Activated effector memory CD4-positive, alpha-beta T cell treated with Interleukin-2 at 50 U/mL for 16 hours (primary cell): ENCODE measurements around the gene PTPN6.

Source experiments
- DNase-seq: peaks from one replicate; pipeline ENCODE4 v3.0.0-alpha.2; 2020

PTPN6 gene

DNA sequence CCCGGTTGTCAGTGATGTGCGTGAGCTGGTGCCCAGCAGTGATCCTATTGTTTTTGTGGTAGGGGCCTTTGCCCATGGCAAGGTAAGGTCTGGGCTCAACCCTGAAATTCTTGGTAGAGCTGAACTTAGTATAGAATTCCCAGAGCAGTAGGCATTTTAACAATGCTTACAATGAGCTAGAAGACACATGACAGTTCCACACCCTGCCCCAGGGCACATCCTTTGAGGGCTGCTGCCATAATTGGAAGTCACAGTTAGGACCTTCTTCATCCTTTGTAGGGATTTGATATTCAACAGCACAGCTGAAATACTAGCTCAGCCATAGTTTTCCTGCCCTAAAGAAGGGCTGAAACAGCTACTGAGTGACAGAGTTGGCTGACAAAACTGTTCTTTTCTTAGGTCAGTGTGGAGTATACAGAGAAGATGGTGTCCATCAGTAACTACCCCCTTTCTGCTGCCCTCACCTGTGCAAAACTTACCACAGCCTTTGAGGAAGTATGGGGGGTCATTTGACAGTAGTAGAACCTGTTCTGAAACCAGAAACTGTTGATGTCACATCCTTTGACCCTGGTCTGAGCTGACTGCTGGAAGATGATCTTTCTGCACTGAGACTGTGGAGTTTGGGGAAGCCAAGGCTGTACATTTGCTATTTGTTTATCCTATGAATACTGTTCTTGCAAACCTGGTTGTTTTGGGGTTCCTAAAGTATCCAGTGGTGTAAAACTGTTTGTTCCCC, 24.3 kb downstream of the PTPN6 start:
- no peak for DNase-seq

DNA sequence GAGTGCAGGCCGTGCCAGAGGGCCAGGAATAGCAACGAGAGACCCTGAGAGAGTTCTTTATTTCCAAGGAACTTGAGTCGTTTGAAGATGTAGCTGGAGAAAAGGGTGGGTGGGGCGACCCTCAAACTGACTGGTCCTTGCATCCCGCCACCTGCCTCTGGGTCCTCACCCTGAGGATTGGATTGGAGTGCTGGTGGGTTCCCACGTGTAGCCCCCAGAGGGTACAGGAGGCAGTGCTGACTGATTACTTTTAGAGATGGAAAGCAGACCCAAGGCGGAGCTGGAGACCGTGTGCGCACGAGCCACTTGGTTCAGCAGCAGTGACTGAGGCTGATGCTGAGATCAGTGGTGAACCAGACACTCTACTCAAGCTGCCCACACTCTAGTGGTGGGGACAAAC, 26.5 kb downstream of the PTPN6 start:
- no peak for DNase-seq

DNA sequence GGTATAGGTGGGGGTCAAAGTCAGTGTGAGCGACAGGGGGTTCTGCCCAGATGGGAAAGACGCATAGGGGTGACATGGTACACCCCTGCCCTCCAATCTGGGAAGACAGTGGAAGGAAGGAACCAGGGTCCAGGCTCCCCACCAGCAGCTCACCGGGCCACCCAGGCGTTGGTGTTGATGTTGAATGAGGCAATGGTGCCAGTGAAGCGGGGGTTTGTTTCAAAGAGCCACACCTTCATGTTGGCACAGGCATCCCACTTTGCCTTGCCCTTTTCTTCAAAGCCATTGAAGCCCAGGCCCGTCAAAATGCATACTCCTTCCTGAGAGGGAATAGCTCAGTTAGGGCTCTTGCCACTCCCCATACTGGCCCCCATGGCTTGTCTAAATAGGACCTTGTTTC, 27.0 kb downstream of the PTPN6 start:
- DNase-seq = no peak

DNA sequence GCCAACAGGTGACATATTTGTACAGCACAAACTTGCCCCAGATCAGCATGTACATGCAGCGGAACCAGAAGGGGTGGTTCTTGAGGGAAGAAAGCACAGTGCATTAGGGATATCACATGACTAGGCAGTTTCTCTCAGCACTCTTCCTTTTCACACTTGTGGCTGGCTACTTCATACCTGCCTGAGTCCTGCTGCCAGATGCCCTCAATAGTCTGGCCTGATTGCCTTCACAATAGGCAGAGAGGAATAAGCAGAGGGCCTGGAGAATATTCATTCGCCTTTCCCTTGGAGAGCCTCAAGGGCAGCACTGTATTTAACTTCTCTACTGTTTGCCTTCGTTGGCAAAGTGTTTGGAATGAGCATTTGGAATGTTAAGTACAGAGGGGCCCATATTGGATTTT, 27.5 kb downstream of the PTPN6 start:
- DNase-seq = no peak

DNA sequence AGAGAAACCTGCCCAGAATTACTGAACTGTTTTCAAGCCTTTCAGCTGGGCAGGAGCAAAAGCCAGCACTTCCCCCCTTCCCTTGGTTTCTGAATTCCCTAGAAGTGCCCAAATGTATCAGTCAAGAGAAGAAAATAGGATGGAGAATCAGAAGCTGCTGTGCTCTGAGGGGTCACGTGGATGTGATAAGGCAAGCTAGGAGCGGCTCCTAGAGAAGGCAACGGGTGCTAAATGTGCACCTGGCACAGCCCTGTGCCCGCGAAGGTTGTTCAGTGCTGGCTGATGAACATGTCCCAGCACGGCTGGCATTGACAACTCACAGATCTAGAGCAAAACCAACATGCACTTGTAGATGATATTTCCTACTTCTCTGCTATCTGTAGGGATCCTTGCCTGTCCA, 27.9 kb downstream of the PTPN6 start:
- DNase-seq = no peak

DNA sequence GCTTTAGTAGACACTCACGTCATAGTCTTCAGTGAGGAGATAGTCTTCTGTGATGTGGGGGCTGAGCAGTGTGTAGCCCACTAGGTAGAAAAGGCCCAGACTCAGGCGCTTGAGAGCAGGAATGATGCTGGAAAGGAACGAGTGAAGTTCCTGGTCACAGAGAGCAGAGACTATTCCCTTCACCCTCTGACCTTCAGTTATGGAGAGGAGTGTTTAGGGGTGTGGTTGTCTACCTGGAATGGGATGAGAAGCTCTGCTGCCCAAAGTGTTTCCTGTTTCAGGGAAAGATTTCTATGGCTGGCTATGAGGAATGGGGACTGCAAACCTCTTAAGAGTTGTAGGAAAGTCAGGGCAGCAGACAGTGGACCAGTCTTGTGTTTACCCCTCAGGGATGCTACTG, 28.3 kb downstream of the PTPN6 start:
- DNase-seq = no peak

DNA sequence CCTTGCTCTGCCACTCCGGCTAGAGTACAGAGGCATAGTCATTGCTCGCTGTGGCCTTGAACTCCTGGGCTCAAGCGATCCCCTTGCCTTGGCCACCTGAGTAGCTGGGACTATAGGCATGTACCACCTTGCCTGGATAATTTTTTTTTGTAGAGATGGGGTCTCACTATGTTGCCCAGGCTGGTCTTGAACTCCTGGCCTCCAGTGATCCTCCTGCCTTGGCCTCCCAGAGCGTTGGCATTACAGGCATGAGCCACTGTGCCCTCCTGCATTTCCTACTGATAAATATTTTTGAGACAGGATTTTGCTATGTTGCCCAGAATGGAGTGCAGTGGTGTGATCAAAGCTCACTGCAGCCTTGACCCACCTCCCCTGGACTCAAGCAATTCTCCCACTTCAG, 28.9 kb downstream of the PTPN6 start:
- DNase-seq = no peak

DNA sequence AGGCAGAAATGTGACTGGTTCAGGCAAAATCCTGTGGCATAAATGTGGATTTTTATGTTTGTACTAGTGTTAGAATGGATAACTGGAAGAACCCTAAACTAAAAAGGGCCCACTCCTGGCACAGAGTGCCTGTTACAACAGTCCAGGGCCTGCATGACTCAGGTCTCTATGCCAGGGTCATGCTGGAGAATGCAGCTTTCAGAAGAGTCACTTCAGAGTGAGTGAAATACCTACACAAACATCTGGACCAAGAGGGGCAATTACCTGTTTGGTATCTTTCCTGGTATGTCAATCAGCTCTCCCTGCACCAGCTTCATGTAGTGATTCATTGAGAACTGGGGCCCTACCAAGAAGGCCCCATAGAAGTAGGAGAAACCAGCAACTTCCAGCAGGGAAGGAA, 29.6 kb downstream of the PTPN6 start:
- DNase-seq = no peak

DNA sequence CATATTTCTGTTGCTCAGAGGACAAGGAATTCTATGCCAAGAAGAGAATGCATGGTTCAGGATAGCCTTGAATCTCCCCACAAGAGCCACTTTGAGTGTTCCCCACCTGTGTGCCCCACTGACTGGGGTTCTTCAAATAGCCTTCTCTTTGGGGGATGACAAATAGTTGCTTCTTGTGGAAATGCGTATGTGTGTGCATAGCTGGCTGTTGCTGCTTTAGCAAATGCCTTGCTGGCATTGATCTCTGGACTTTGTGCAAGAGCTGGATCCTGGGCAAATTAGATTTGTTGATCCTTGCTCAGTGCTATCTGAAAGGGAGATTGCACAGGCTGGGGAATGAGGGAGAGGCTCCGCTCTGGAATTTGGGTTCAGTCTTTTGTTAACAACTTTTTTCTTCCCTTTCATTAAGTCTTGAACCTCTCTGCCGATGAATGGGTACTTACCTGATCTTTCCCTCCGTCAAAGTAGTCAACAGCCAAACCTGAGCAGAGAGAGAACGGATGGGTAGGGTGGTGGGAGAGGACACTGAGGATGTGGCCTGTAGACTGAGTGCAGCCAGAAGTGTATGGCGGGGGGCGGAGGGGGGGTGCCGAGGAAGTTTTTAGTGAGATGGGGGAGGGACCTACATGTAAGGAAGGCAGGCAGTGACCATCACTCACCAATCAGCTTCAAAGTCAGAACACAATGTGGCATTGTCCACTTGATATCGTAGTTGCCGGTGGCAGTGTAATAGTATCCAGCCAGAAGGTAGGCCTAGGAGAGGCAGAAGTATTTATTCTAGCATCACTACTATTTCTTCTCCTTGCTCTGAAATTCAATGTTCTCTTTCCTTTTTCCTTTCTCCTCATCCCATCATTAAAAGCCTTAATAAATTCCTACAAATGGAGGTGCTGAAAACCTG, 30.2 kb downstream of the PTPN6 start:
- no peak for DNase-seq

DNA sequence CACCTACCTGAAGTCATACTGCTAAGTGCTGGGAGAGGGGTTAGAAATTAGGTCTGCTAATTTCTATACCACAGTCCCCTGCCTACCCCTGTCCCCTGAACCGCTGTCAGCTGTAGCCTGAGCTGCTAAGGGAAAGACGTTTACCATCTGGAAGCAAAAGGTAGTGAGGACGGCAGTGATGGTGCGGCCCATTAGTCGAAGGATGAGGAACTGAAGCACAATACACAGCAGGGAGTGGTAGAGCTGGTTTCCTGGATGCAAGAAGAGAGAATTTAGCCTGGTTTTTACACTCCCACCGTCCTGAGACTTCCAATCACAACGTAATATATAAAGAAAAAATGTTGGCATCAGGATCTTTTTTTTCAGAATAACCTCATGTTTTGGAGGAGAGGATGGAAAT, 31.4 kb downstream of the PTPN6 start:
- no peak for DNase-seq

DNA sequence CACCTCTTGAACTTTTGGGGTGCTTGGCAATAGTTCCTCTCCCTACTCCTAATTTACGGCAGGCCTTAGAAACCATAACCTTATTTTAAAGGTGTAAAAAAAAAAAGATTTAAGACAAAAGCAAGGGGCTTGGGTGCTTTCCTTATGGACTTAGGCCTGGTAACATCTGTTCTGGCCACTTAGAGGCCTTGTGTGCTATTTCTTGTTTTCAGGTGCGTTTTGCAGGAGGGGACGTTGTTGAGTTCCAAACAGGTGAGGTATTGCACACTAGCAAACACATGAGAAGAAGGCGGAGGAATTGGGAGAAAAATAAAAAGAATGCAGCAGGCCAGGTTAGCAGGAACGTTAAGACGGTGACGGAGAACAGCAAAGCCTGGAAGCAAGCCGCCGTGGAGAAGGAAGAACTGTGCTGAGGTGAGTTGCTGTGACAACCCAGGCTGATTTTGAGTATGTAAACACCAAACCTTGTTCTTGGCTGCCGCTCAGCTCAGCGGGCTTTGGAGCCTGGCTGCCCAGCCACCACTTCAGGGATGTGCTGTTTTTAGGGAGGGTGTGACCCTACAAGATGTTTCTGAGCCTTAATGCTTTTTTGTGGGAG, 36.9 kb downstream of the PTPN6 start:
- no peak for DNase-seq

DNA sequence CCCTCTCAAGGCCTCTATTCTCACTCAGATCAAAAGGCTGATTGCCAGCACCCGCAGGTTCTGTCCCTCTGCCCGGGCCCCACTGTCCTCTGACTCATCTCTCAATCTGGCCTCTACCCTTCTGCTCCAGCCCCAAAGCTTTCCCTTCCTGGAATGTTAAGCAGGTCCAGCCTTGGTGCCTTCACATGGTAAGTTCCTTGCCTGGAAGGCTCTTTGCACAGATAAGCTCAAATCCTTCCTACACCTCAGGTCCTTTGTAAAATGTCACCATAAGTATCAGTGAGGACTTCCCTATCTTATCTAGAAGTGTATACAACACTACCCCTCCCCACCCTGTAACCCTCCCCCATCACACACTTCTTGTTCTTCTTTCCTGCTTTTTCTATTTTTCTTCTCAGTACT, 44.9 kb downstream of the PTPN6 start:
- DNase-seq = no peak

DNA sequence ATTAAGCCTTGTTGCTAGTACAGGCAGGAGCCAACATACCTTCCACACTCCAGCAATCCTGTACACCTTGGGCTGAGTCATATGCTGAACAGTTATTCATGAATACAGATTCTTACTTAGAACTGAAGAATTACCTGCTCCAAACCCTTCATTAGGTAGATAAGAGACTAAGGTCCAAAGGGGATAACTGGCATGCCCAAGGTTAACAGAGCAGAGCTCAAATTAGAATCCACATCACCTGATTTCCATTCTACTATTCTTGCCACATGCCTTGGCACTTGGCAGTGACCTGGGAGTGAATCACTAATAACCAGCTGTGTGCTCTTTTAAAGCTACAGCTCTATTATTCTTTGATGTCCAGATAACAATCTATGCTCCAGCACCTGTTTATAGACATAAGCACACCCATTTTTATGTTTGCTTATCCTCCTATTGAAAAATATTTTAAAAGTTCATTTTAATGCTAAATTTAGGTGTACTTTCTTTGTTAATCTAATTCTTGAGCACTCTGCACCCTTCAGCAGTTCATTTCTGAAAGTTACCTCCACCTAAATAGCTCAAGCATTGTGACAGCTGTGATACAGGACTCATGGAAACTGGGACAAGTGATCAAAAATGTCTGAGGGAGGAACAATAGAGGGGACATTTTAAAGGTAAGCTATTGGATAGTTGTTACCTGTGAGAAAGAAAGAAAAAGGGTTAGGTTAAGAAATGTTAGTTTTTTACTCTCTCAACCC, 47.7 kb downstream of the PTPN6 start:
- no peak for DNase-seq

DNA sequence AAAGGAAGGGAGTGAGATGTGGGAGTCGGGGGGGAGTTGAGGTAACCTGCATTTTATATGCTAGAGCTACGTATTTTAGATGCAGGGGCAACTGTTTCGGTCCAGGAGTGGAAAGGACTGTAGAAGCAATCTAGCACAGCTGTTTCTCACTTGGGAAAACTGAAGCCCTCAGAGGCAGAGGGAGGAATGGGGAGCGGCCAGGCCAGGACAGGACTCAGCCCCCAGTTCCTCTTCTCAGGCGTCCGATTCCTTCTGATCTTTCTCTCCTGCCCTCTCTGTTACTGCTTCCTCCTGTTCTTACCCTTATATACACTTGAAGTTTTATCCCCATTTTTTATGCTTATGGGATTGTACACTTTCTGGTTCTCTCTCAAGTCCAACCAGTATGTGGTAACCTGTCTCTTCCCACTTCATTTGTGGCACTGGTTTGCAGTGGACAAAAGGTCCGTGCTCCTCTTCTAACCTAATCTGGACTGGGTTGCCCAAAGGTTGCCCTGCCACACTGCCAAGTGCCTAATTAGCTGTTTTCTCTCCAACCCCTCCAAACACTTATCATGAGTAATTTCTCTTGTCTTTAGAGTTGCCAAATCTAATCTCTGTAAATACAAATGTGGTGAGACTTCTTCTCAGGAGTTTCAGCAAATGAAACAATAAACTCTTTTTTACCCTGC, 50.9 kb downstream of the PTPN6 start:
- no peak for DNase-seq

DNA sequence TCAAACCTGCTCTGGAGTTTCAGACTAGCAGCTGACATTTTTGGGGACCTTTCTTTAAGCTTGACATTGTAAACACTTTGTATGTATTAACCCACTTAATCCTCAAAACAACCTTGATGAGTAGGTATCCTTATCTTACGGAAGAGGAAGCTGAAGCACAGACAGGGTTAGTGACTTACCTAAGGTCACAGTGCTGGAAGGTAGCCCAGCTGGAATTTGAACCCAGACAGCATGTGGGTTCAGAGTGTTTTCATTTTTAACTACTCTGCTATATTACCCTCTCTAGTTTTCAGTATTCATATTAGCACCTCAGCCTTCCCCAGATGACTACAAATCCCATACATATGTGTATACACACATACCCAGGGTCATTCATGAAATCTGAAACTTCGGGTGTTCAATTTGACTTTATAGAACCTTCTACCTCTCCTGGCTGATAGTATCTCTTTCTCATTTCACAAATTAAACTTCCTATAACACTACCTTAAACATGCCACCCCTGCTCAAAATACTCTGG, 53.2 kb downstream of the PTPN6 start:
- DNase-seq = no peak

DNA sequence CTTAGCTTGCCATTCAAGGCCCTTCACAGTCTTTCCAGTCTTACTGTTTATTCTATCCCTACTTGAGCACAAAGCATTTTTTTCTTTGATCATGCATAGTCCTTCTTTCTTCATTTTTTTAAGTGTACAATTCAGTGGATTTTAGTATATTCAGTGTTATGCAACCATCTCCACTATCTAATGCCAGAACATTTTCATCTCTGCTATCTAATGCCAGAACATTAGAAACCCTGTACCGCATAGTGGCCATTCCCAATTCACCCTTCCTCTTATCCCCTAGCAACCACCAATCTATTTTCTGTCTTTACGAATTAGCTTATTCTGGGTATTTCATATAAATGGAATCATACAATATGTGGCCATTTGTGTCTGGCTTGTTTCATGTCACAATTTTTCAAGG, 53.7 kb downstream of the PTPN6 start:
- no peak for DNase-seq

DNA sequence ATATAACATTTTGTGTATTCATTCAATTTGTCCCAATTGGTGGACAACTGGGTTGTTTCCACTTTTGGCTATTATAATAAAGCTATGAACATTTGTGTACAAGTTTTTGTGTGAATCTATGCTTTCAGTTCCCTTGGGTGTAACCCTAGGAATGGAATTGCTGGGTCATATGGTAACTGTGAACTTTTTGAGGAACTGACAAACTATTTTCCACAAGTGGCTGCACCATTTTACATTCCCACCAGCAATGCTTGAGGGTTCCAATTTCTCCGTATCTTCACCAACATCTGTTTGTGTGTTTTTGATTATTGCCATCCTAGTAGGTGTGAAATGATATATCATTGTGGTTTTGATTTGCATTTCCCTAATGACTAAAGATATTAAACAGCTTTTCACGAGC, 54.2 kb downstream of the PTPN6 start:
- no peak for DNase-seq

DNA sequence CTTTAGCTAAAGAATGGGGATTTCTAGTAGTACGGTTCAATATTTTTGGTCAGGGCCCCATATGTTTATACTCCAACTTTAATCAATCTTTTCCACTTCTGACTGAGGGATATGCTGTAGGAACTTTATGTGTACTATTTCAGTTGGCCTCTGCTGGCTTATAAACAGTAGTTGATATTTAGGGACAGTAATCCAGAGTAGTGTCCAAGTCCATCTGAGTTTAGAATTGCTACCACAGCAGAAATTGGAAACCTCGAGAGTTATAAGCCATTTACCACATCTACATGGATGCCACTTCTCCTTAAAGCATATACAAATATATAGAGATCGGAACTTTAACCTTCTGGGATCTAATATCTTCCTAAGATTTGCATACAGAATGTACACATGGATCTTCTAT, 55.5 kb downstream of the PTPN6 start:
- DNase-seq = no peak

DNA sequence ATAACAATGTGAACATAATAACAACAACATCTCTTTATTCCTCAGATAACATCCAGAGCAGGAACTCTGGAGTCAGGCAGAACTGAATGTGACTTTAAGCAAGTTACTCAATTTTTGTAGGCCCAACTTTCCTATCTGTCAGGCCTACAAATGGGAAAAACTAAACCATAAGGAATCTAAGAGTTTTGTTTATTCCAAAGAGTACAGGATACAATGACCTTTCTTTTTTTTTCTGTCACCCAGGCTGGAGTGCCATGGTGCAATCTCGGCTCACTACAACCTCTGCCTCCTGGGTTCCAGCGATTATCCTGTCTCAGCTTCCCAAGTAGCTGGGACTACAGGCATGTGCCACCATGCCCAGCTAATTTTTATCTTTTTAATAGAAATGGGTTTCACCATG, 57.7 kb downstream of the PTPN6 start:
- no peak for DNase-seq

DNA sequence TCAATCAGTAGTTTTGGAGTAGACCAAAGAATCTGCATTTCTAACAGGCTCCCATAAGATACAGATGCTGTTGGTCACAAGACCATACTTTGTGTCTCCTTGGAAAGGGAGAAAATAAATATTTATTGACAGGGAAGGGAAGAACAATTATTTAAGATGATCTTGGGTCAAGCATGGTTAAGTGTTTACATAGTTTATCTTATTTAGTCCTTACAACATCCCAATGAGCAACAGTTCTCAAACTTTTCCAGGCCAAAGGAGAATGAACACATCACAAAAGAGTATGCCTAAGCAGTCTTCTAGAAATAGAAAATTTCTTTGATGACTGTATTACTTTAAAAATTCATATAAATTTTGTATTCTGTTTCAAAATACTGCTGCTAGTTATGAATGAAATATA, 58.4 kb downstream of the PTPN6 start:
- no peak for DNase-seq
